Stomach (tissue), 4 donors: Measurements from ENCODE around the gene B4GALNT3.

Experiments
- EP300 ChIP-seq: sonication (generic); formaldehyde crosslinking; IDR thresholded peaks from one replicate; pipeline ENCODE4 v1.6.1; 2017; ENCODE audit warnings: antibody characterized with exemption
- POLR2A ChIP-seq, 4 donors: fragments of 450-650 bp; IDR thresholded peaks; one replicate each; pipeline ENCODE4 v1.6.1; 2016; ENCODE audit warnings: antibody characterized with exemption in 4 of 4, control low read depth in 2 of 4, mild to moderate bottlenecking in 1 of 4, moderate library complexity in 1 of 4
- TF ChIP-seq, protein P1 (sequence below), 7 experiments: fragments of 450-650 bp in 4 of 7; fragments of 200-600 bp in 3 of 7; sonication (generic) in 3 of 7; IDR thresholded peaks; one replicate each; pipeline ENCODE4 v1.5.1; 2016 to 2019; ENCODE audit warnings: antibody characterized with exemption in 7 of 7, control low read depth in 2 of 7, mild to moderate bottlenecking in 1 of 7

DNA sequence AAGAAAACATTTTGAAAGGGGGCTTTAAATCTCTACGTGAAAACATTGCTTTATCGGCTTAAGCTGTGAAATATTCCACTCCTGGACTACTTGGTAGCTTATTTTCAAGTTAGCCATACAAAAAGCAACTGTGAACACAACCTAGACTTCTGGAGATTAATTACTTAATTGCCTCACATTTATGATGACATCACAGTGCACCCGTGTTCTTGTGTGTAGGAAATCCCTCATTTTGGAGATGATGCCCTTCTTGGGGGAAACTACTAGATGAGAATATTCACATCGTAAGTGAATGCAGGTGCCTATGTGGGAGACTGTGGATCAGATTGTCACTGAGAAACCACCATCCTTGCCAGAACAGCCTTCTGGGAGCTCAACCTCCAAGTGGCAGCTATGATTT, 10.5 kb upstream of the B4GALNT3 start:
- TF ChIP-seq, protein P1, sequence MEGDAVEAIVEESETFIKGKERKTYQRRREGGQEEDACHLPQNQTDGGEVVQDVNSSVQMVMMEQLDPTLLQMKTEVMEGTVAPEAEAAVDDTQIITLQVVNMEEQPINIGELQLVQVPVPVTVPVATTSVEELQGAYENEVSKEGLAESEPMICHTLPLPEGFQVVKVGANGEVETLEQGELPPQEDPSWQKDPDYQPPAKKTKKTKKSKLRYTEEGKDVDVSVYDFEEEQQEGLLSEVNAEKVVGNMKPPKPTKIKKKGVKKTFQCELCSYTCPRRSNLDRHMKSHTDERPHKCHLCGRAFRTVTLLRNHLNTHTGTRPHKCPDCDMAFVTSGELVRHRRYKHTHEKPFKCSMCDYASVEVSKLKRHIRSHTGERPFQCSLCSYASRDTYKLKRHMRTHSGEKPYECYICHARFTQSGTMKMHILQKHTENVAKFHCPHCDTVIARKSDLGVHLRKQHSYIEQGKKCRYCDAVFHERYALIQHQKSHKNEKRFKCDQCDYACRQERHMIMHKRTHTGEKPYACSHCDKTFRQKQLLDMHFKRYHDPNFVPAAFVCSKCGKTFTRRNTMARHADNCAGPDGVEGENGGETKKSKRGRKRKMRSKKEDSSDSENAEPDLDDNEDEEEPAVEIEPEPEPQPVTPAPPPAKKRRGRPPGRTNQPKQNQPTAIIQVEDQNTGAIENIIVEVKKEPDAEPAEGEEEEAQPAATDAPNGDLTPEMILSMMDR (IDR thresholded peaks at IDR 0.05), result no peak
- TF ChIP-seq POLR2A (IDR thresholded peaks at IDR 0.05) (no peak), EP300 (no peak)
